ENCODE results near the gene KPNA2.

DNA sequence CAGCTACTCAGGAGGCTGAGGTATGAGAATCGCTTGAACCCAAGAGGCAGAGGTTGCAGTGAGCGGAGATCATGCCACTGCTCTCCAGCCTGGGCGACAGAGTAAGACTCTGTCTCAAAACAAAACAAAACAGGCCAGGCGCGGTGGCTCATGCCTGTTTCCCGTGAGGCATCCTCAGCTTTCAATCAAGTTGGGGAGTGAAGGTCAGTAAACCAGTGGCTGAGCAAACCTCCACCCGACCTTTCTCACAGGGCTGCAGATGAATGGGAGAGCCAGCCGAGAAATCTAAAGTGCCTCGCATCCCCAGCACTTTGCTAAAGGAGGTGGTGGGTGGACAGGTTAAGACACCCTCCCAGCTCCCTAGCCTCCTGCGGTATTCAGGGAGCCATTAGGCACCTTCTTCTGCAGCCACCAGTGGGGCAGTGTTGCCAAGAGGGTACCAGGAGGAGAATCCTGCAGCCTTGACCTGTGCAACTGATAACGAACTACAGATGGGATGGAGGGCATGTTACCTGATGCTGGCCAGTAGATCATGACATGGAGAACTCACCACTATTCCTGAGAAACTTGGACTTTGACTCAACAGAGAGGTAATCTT, 59.0 kb downstream of the KPNA2 start:
- TF ChIP-seq CTCF (IDR thresholded peaks at IDR 0.05) (no peak), POLR2A (IDR thresholded peaks at IDR 0.05) (no peak)

All from heart left ventricle (tissue), 13 donors.